B cell (primary cell): Measurements from ENCODE around the gene LHX6. TPM values are rescaled to one million over a fixed set of nuclear protein-coding genes. Genes with fewer than 3 reads are reported as not detected.

ENCODE experiments used
- ATAC-seq: fragments of 200-7000 bp; cut with Tn5 transposase; one replicate; pipeline ENCODE4 v1.10.0; 2021; ENCODE audit warnings: low read depth, mild to moderate bottlenecking, moderate number of reproducible peaks, moderate library complexity
- CTCF ChIA-PET: fragments of 350-600 bp; sonication (Branson Sonifier 250); formaldehyde crosslinking; loops from one replicate; lab custom pipeline; 2021; ENCODE audit warnings: antibody characterized with exemption, inconsistent platforms; lab: Charles Lee
- POLR2A ChIA-PET: fragments of 350-600 bp; sonication (Branson Sonifier 250); formaldehyde crosslinking; loops from one replicate; lab custom pipeline; 2021; ENCODE audit warnings: antibody characterized with exemption; lab: Charles Lee
- DNase-seq: peaks from one replicate; pipeline ENCODE4 v3.0.0; 2013
- H2AFZ ChIP-seq: 2 replicates; pipeline ENCODE4 v1.6.1; 2012; ENCODE audit warnings: mild to moderate bottlenecking, low read depth, low read length; ENCODE audit not compliant: insufficient read depth, poor library complexity, severe bottlenecking
- H3K27ac ChIP-seq, 2 donors: 1 replicate in 1 of 2; 2 replicates in 1 of 2; pipeline ENCODE4 v1.5.1; 2012 to 2013; ENCODE audit warnings: low read length in 2 of 2, mild to moderate bottlenecking in 2 of 2, moderate library complexity in 1 of 2
- H3K27me3 ChIP-seq, 4 experiments: fragments of 200-600 bp in 1 of 4; sonication (generic) in 1 of 4; replicated peaks in 1 of 4; 1 replicate in 2 of 4; 2 replicates in 2 of 4; pipeline versions ENCODE4 v1.6.1 to v1.7.0; 2013 to 2016; ENCODE audit warnings: low read length in 3 of 4, mild to moderate bottlenecking in 2 of 4, mixed read lengths in 1 of 4, moderate library complexity in 1 of 4; ENCODE audit not compliant: insufficient read depth in 4 of 4, control insufficient read depth in 3 of 4; ENCODE audit errors: control extremely low read depth in 1 of 4
- H3K36me3 ChIP-seq, 2 experiments: replicated peaks in 1 of 2; 1 replicate in 1 of 2; 2 replicates in 1 of 2; pipeline versions ENCODE4 v1.6.1 to v1.7.1; 2013; ENCODE audit warnings: low read length in 1 of 2; ENCODE audit not compliant: insufficient read depth in 2 of 2, control insufficient read depth in 1 of 2; ENCODE audit errors: control extremely low read depth in 1 of 2, extremely low read depth in 1 of 2
- H3K4me1 ChIP-seq, 2 donors: fragments of 200-600 bp in 1 of 2; sonication (generic) in 1 of 2; 1 replicate in 1 of 2; 2 replicates in 1 of 2; pipeline versions ENCODE4 v1.5.1 to v1.6.1; 2013 to 2017; ENCODE audit warnings: low read length in 2 of 2; ENCODE audit not compliant: control insufficient read depth in 2 of 2, insufficient read depth in 2 of 2
- H3K4me2 ChIP-seq: replicated peaks from 2 replicates; pipeline ENCODE3; 2012; ENCODE audit warnings: mild to moderate bottlenecking, low read depth, low read length; ENCODE audit not compliant: poor library complexity, severe bottlenecking
- H3K4me3 ChIP-seq, 5 experiments: fragments of 200-600 bp in 1 of 5; sonication (generic) in 1 of 5; 1 replicate in 3 of 5; 2 replicates in 2 of 5; pipeline versions ENCODE4 v1.5.1 to v1.7.0; 2011 to 2016; ENCODE audit warnings: low read length in 4 of 5, mild to moderate bottlenecking in 4 of 5, low read depth in 2 of 5, control low read depth in 1 of 5, moderate library complexity in 1 of 5; ENCODE audit not compliant: insufficient read depth in 1 of 5; ENCODE audit errors: control extremely low read depth in 1 of 5, extremely low read depth in 1 of 5
- H3K79me2 ChIP-seq: fragments of 200-600 bp; sonication (generic); one replicate; pipeline ENCODE4 v1.6.0; 2016; ENCODE audit warnings: low read length; ENCODE audit not compliant: control insufficient read depth, insufficient read depth
- H3K9ac ChIP-seq: fragments of 200-600 bp; sonication (generic); 2 replicates; pipeline ENCODE4 v1.6.1; 2017; ENCODE audit warnings: mild to moderate bottlenecking, low read length, moderate library complexity
- H3K9me3 ChIP-seq, 3 donors: one replicate each; pipeline versions ENCODE4 v1.6.1 to v1.7.1; 2013; ENCODE audit warnings: low read length in 2 of 3; ENCODE audit not compliant: control insufficient read depth in 2 of 3, insufficient read depth in 1 of 3; ENCODE audit errors: control extremely low read depth in 1 of 3
- H4K20me1 ChIP-seq: 2 replicates; pipeline ENCODE4 v1.6.0; 2012; ENCODE audit warnings: mild to moderate bottlenecking, low read length; ENCODE audit not compliant: insufficient read depth, control insufficient read depth, poor library complexity, severe bottlenecking
- H3K27ac Mint-ChIP-seq: one replicate; pipeline ENCODE4 v1.8.0; 2021; ENCODE audit warnings: mixed read lengths
- H3K27me3 Mint-ChIP-seq: one replicate; pipeline ENCODE4 v1.8.0; 2021; ENCODE audit warnings: mixed read lengths
- H3K4me1 Mint-ChIP-seq: one replicate; pipeline ENCODE4 v1.8.0; 2021; ENCODE audit warnings: mixed read lengths
- H3K4me3 Mint-ChIP-seq: one replicate; pipeline ENCODE4 v1.8.0; 2021; ENCODE audit warnings: mixed read lengths
- H3K9me3 Mint-ChIP-seq: one replicate; pipeline ENCODE4 v1.8.0; 2022; ENCODE audit warnings: mixed read lengths; ENCODE audit not compliant: insufficient read depth
- EZH2 ChIP-seq: IDR thresholded peaks from 2 replicates; pipeline ENCODE4 v1.6.1; 2012; ENCODE audit warnings: borderline replicate concordance, low read depth, mild to moderate bottlenecking, moderate library complexity, low read length; ENCODE audit not compliant: insufficient read depth, poor library complexity, severe bottlenecking
- WGBS: methylation state at CpG from one replicate; pipeline ENCODE4 v1.1.5; 2013; ENCODE audit warnings: missing lambda C conversion rate; ENCODE audit not compliant: insufficient coverage; 5-methylcytosine and 5-hydroxymethylcytosine counted together
- intact Hi-C: fragments of 100-400 bp; cut with micrococcal nuclease; formaldehyde crosslinking; loops from one replicate; pipeline ENCODE4 v1.10.0; 2022
- polyA plus RNA-seq: library from polyadenylated mRNA; depleted of rRNA; stranded (reverse); fragments of >200 nt; gene quantifications from 2 replicates; pipeline ENCODE4 v1.2.3, GENCODE V29; 2012
- total RNA-seq, 2 donors: library from RNA; stranded (reverse); fragments of 120-200 nt in 1 of 2; gene quantifications; 1 replicate in 1 of 2; 2 replicates in 1 of 2; pipeline versions ENCODE4 v1.2.3 to v1.2.4, GENCODE V29; 2013 to 2022
- TF ChIP-seq, protein P1 (sequence below): fragments of 200-600 bp; IDR thresholded peaks from one replicate; pipeline ENCODE4 v1.8.0; 2022; ENCODE audit warnings: antibody characterized with exemption, mild to moderate bottlenecking

Gene LHX6
- total and polyA plus RNA-seq, 2 donors (not counting 1 experiment from before 2014, with no cell fraction given): 0.03 TPM; not detected in 1

DNA sequence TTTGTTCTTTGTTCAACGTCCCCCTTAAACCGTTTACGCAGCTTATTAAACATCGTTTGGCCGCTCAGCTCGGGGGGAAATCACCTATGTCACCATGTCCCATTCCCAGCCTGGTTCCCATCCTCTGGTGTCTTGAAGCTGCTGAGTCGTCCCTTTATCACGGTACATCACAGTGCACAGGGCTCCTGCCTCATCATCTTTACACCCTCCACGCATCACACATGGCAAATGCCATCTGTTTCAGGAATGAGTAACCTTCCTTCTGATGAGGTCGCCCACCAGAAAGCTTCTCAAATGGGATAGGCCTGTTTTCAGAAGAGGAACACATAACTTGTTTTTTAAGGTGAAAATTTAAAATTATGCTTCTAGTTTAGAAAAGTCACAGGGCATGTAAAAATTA is 7.9 kb upstream of the LHX6 start:
- Mint-ChIP-seq H3K4me3 (no peak overlapping the region), H3K27me3 (peaks cover 3% of the 10 kb centered on the region), H3K9me3 (no peaks in the 10 kb centered on the region), H3K4me1 (no peaks in the 10 kb centered on the region), H3K27ac (no peak overlapping the region)
- POLR2A ChIA-PET: no interaction called here
- H3K9me3 ChIP-seq: no peaks in the 10 kb centered on the region
- CTCF ChIA-PET: no interaction called here
- H4K20me1 ChIP-seq: no peaks in the 10 kb centered on the region
- no peak overlapping the region for H3K4me3 ChIP-seq
- peaks cover 9 to 16% of the 10 kb centered on the region in 2 experiments for H3K36me3 ChIP-seq
- TF ChIP-seq EZH2: no peak
- TF ChIP-seq, protein P1, sequence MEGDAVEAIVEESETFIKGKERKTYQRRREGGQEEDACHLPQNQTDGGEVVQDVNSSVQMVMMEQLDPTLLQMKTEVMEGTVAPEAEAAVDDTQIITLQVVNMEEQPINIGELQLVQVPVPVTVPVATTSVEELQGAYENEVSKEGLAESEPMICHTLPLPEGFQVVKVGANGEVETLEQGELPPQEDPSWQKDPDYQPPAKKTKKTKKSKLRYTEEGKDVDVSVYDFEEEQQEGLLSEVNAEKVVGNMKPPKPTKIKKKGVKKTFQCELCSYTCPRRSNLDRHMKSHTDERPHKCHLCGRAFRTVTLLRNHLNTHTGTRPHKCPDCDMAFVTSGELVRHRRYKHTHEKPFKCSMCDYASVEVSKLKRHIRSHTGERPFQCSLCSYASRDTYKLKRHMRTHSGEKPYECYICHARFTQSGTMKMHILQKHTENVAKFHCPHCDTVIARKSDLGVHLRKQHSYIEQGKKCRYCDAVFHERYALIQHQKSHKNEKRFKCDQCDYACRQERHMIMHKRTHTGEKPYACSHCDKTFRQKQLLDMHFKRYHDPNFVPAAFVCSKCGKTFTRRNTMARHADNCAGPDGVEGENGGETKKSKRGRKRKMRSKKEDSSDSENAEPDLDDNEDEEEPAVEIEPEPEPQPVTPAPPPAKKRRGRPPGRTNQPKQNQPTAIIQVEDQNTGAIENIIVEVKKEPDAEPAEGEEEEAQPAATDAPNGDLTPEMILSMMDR: no peak
- no peak overlapping the region for H2AFZ ChIP-seq
- H3K4me1 ChIP-seq: no peaks in the 10 kb centered on the region
- ATAC-seq (no peak), DNase-seq (no peak)
- H3K27ac ChIP-seq: no peak overlapping the region
- H3K4me2 ChIP-seq: no peak overlapping the region
- intact Hi-C loops: no loop called here
- no peaks in the 10 kb centered on the region for H3K79me2 ChIP-seq
- no peak overlapping the region for H3K9ac ChIP-seq
- 85% methylated on average over 10 of the region's 10 CpGs for WGBS
- no peaks in the 10 kb centered on the region for H3K27me3 ChIP-seq

DNA sequence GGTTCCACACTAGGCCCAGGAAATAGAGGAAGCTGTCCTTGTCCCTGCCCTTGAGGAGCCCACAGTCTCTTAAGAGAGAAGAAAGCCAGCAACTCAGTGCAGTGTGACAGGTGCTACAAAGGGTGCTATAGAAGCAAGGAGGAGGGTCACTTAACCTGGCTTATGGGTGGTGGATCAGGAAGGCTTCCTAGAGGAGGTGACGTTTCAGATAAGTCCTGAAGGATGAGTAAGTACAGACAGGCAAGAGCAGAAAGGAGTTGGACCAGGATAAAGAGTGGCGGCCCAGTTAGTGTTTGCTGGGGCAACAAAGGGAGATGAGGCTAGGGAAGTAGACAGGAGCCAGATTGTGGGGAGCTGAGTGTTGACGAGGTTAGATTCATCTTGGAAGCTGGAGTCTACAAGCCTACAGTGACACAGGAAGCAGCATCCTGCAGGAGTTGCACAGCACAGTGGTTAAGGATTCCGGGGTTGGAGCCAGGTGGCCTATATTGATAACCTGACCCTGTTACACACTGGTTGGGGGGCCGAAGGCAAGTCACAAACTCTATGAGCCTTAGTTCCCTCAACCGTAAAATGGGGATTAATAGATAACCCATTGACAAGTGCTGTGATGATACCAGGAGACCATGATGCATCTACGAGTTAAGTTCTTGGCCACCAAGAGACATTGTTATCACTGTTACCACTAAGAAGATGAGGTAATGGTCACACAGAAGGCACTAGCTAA is 5.4 kb upstream of the LHX6 start:
- no peak overlapping the region for H3K27ac ChIP-seq
- H3K9ac ChIP-seq: no peak overlapping the region
- no peak overlapping the region for H2AFZ ChIP-seq
- ATAC-seq (no peak), DNase-seq (no peak)
- H3K36me3 ChIP-seq: no peaks in the 10 kb centered on the region
- Mint-ChIP-seq H3K9me3 (no peaks in the 10 kb centered on the region), H3K4me3 (no peak overlapping the region), H3K27me3 (peaks cover 3% of the 10 kb centered on the region), H3K4me1 (no peaks in the 10 kb centered on the region), H3K27ac (no peak overlapping the region)
- peaks cover 0 to 3% of the 10 kb centered on the region in 2 donors for H3K4me1 ChIP-seq
- no peak overlapping the region for H3K4me2 ChIP-seq
- TF ChIP-seq, protein P1: no peak
- TF ChIP-seq EZH2: no peak
- no peak overlapping the region for H3K4me3 ChIP-seq
- CTCF ChIA-PET: no interaction called here
- POLR2A ChIA-PET: no interaction called here
- intact Hi-C loops: no loop called here
- no peaks in the 10 kb centered on the region for H4K20me1 ChIP-seq
- peaks cover 0 to under 1% (median 0%) of the 10 kb centered on the region in 3 donors for H3K9me3 ChIP-seq
- peaks cover 0 to 17% (median 15%) of the 10 kb centered on the region in 4 experiments for H3K27me3 ChIP-seq
- no peaks in the 10 kb centered on the region for H3K79me2 ChIP-seq
- WGBS: 90% methylated on average over 7 of the region's 7 CpGs
